GM12892 (cell line): ENCODE measurements around the gene CDC14B.

Source experiments
- POLR2AphosphoS5 ChIP-seq: IDR thresholded peaks from 2 replicates; pipeline ENCODE4 v1.6.1; 2011; ENCODE audit warnings: low read depth, low read length, control low read depth
- TAF1 ChIP-seq: IDR thresholded peaks from 2 replicates; pipeline ENCODE4 v1.6.1; 2011; ENCODE audit warnings: low read depth, mild to moderate bottlenecking, control low read depth, low read length, borderline replicate concordance

GRCh38 chr9:96612966-96613589 is 6.6 kb downstream of the CDC14B start:
- TF ChIP-seq TAF1: no peak
- no peak for TF ChIP-seq POLR2AphosphoS5
